Brain pericyte (primary cell): Measurements from ENCODE around the gene ALKBH3.

ENCODE experiments used
- DNase-seq: peaks from one replicate; pipeline ENCODE4 v3.0.0-alpha.2; 2012; ENCODE audit warnings: low read depth, low spot score

The ALKBH3 gene

DNA sequence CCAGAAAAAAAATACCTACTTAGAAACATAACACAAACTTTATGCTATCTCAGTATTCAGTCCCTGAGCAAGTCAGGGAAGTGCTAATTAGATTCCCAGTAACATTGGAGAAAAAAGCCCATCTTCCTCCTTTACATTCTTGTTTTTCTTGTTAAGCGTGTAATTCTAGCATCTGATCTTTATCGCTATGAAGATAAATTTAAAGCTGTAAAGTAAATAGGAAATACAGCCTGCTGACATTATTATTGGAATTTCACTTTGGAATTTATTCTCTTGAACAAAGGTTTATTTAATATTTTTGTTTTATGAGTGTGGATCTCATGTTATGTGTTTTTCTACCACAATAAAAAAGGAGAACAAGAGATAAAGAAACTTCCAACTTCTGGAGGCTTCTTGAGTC, 13.9 kb downstream of the ALKBH3 start:
- no peak for DNase-seq

DNA sequence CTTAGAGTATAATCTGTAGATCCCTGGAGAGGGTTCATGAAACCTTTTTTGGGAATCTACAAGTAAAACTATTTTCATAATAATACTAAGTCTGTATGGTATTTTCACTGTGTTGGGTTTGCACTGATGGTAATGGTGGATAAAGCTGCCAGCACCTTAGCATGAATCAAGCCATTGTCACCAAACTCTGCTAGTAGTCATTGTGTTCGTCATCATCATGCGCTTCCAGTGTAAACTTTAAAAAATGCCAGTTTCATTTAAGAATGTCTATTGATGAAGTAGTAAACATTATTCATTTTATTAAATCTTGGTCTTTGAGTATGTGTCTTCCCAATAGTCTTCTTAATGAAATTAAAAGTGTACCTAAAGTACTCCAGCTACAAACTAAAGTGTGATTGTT, 15.0 kb downstream of the ALKBH3 start:
- no peak for DNase-seq

DNA sequence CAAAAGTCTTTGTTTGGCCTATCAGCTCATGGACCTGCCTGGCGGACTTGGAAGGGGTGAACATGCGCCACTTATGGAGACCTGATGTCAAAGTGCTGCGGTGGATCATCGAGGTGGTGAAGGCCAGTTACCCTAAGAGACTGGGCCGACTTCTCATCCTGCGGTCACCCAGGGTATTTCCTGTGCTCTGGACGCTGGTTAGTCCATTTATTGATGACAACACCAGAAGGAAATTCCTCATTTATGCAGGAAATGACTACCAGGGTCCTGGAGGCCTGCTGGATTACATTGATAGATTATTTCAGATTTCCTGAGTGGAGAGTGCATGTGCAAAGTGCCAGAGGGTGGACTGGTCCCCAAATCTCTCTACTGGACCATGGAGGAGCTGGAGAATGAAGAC, 17.9 kb downstream of the ALKBH3 start:
- DNase-seq: no peak

DNA sequence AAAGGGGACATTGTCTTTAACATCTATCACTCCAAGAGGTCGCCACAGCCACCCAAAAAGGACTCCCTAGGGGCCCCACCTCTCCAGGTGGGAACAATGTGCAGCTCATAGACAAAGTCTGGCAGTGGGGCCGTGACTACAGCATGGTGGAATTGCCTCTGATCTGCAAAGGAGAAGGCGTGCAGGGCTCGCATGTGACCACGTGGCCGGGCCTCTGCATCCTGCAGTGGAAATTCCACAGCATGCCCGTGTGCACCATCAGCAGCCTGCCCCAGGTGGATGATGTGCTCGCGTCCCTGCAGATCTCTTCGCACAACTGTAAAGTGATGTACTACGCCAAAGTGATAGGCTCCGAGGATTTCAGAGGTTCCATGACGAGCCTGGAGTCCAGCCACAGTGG, 18.5 kb downstream of the ALKBH3 start:
- DNase-seq: no peak

DNA sequence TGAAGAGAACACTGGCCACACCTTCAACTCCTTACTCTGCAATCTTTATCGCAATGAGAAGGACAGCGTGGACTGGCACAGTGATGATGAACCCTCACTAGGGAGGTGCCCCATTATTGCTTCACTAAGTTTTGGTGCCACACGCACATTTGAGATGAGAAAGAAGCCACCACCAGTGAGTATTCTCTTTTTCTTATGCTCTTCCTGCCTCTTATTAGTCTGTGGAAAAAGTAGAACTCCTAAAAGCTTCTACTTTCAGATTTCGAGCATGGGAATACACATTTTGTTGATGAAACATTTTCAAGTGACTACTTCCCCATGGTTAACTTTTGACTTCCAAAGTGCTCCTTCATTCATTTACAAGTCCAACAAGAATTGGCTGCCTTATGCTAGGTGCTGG, 20.9 kb downstream of the ALKBH3 start:
- no peak for DNase-seq

DNA sequence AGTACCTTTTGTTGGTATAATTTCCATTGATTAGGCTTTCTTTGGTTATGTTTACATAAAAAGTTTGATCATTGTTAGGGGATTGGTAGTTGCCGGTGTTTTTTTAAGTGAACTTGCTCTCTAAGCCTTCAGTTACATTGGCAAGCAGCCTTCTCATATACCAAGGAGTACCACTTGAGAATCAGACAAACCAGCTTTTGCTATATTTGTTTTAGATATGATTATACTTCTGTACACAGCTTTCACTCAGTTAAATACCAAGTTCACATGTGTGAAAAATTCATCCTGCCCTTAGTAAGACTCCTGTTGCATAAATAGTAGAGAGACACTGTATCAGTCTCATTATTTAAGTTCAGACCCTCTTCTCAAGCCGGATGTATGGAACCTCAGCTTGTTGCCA, 22.4 kb downstream of the ALKBH3 start:
- no peak for DNase-seq

DNA sequence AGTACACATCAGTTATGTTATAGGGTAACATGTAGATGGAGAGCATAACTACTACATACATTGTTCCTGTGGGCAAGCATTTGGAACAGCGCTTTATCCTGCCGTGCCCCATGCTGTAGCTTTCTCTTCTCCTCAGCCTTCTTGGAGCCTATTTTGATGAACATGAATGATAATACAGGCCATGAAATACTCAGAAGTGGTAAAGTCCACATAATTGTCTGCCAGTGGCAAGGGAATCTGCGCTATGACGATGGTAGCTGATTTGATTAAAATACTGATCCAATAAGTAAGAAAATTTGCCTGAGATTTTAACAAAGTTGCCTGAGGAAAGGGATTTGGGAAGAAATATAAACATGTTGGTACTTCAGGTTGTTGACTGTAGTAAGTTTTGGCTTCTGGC, 23.3 kb downstream of the ALKBH3 start:
- DNase-seq: no peak

DNA sequence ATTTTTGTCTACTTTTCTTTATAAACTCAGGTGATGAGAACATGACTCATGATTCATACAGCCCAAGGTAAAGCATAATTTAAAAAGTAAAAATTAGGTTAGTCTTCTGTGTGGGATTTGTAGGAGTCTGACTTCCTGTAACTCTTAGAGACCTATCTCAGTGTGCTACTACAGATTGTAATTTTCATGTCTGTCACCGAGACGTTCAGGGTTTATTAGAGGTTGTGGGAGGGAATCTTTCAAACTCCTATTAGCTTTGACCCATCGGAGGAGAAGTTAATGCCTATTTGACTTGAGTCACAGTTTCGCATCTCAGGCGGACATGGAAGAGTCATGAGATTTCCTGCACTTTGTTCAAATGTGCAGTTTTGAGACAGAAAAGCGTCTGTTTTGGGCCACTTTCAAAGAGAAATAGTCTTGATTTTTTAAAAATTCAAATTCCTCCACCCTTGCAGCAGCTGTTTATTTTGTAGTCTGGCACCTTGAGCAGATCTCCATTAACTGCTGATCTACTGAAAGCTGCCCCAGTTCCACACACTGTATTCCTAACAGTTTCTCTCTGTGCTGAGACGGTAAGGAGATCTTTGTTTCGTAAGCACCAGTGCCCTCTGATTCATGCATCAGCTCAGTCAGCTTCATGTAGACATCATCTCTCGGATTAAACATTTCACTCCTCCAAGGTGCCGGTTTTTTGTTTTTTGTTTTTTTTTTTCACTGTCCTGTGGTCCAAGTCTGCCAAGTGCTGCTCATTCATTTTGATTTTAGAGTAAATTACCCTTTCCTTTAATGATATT, 24.3 kb downstream of the ALKBH3 start:
- DNase-seq: no peak

DNA sequence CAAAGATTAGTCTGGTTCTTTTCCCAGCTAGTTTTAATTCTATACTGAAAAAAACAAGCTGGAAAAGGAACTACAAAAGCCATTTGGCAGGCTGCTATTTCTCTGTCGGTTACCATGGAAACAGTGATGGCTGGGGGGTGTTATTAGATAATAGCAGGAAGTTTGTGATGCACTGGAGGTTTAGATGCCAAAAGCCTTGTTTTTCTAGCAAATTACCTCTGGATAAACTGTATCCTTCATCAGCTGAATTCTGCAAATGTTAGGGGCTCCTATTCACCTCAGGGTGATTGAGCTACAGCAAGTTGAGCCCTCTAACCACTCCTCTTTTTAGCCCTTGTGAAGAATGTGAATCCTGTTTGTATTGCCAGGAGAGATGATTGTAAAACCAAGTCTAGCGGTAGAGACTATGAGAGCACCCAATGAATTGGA, 25.2 kb downstream of the ALKBH3 start:
- DNase-seq: no peak

DNA sequence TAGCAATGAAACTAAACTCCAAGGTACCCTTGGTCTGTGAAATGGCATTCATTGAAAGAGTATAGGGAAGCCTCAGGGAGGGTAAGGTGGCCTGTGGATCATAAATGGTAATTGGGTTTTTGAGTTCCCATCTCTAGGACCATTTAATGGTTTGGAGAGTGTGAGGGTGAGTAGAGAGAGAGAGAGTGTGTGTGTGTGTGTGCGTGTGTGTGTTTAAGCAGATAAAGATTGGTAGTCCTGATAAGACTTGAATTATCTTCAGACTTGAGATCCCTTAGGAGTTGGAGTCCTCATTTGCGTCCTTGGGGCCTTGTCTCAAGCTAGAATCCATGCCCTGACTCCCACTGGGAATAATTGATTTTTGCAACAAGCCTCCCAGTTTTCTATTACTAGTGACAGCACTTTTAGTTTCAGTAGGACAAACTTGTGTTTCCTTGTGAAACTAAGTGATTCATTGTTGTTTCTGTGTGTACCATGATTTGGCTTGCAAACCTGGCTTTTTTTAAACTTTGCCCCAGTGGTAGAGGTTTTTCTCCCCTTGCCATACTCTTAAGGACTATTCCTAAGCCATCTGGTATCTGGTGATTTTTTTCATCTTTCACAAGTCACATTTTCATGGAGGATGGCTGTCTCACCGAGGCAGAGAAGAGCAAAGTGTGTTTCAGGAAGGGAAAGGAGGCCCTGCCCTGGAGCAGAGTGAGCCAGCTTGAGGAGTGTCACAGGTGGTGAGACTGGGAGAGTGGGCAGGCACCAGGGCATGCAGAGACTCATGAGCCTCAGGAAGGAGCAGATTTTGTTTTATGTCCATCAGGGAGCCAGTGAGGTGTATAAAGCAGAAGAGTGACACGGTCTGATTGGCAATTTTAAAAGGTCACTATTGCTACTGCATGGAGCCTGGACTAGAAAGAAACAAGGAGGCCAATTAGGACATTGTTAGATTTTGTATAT, 26.7 kb downstream of the ALKBH3 start:
- DNase-seq: no peak

DNA sequence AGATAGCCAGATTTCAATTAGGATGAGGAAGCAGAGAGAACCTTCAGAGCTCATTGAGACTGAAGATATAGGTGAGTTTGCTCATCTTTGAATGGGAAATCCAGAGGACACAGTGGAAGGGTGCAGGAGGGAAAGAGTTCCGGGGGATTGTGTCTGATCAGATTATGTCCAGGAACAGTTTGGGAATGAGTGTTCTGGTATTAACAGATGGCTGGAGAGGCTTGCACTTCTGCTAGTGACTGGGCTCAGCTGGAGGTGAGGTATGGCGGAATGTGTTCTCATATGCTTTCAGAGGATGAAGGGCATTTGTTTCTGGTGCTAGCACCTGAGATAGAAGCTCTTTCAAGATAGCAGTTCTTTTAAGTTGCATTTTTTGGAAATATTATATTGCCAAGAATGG, 27.6 kb downstream of the ALKBH3 start:
- no peak for DNase-seq

DNA sequence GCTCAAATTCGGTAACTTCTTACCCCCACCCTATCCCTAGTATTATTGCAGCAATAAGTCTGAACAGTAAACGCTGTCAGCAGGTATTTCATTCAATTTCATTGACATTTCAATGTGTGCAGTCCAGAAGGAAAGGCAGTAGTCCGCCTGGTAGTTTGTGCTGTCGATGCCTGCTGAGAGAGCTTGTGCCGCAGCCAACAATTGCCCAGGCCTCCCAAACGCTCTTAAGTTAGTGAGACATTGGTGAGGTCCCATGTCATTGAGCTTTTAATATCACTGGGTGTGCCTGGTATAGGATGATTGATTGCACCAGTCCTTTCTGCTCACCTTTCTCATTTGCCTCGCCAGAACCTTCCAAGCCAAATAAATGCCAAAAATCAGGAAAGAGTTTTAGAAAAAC, 28.1 kb downstream of the ALKBH3 start:
- no peak for DNase-seq

DNA sequence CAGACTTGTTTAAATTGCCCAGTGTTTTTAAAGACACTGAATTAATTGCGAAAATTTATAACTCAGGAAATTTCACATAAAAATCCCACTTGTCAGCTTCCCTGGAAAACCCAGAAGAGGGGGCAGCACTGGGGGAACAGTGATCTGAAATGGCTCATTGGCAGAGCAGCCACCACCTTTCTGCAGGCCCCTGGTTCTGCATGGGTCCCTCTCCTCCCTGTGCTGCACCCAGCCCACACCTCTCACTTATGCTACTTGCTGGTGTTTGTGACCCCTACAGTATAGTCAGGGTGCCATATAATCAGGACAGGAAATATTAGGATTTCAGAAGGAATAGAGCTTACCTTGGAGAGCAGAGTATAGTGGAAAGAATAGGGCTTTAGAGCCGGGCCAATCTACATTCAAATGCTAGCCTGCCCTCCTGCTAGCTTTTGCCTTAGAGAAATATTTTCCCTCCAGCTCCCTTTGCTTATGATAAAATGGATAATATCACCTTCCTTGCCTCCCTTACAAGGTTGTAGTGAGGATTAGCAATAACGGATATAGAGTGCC, 33.3 kb downstream of the ALKBH3 start:
- DNase-seq: no peak

DNA sequence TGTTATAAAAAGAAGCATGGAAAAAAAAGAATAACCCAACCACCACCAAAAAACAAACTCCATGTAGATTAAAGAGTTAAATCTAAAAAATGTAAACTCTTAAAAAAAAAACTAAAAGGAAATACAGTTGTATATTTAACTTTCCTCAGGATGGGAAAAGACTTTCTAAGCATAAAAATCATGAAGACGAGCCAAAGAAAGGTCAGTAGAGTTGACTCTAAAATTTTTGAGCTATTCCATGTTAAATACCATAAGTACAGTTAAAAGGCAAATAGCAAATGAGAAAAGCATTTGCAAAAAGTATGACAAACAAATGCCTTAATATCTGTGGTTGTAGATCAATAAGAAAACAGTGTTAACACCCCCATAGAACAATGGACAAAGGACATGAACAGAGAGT, 33.8 kb downstream of the ALKBH3 start:
- DNase-seq: no peak

DNA sequence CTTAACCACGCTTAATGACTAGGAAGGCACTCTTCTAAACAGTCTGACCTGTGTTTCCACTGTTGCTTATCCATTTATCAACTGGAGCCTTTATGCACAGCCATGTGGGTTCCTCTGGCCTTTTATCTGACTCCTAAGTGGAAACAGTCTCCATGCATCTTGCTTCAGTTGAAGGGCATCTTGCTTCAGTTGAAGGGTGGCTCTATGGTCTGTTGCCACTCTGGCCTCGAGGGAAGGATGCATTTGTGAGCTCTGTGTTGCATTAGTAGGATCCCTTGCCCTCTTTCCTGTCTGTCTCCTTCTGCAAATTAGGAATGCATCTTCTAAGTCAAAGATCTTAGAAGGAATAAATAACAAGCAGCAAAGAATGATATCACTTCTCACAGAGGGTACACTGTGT, 36.0 kb downstream of the ALKBH3 start:
- DNase-seq: no peak

DNA sequence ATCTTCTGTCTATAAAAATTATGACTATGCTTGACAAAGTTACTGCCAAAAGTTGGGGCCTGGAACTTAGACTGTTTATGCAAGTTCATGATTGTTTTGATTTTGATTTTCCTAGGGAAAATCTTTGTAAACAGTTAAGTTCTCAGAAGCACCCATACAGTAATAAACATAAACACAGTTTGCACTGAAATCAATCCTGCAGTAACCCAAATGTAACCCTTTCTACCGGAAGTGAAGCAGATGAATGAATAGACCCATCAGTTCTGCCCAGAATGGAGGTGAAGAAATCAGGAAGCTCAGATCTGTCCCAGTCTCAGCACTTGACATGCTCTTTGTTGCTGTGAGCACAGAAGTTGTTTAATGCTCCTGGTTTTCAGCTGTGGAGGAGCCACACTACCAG, 37.2 kb downstream of the ALKBH3 start:
- DNase-seq: no peak

DNA sequence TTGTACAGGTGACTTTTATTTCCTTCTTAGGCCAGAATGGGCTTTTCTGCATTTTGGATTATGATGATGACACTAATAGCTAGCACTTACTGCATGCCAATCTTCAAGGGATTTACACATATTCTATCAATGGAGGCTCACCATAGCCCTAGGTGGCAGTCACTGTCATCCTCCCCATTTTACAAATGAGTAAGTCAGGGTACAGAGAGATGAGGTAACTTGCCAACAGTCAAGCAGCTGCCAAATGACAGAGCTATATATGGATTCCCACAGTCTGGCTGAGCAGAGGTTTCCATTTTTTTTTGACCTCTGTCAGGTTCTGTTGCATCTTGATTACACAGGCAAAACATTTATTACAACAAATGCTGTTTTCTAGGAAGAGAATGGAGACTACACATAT, 38.0 kb downstream of the ALKBH3 start:
- no peak for DNase-seq

DNA sequence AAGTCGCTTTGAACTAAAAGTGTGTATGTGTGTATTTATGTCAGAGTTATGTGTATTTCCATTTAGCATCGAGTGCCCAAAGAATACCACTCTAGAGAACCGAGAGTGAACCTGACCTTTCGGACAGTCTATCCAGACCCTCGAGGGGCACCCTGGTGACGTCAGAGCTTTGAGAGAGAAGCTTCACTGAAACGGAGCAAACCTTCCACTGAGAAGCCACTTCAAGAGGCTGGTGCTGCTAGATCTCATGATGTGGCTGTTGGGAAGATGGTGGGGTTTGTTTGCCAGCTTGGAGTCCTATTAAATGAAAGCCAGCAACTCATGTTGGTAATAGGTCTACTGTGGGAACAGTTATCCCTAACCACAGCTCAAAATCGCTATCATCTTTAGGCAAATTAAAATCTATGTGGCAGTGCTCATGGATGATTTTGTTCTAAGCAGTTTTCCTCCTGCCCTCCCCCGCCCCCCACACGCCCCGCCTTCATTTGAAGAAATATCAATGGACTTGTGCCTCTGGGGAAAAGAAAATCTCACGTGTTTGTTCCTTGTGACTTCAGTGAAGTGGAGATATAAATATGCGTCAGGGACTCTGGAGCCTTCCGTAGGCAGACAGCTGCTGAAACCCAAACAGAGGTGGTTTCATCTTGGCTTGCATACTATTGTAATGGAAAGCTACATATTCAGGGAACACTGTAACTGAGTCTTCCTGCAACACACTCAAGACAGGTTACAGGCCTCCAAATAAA, 39.4 kb downstream of the ALKBH3 start:
- DNase-seq: no peak

DNA sequence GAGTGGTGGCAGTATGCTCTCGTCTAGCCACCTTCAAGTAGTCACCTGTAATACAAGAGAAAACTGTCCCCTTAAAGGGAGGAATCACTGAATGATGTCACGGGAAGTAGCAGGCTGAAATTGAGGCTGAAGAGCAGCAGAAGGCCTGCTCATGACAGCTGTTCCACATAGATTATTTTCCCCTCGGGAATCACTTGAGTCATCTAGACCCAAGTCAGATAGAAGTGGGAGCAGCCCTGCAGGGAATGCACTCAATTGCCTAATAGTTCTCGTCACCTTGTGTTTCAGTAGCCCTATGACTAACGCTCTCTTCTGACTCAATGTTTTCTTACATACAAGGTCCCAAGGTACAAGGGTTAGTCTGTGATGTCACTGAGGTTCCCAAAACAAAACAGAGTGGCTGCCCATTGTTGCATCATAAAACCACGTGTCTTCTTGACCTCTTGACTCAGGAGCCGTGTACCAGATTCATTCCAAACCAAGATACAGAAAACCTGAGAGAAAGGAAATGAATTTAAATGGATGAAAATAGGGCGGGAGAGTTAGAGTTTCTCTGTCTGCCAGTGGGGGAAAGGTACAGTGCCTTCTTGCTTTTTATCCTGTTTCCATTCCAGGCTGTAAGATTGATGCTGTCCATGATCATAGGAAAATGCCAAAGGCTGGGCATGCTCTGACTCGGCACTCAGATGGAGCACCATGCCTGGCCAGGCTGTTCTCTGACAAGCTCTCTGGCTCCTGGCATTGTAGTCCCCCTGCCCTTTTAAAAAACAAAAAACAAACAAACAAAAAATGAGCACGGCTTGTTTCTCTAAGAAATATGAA, 40.2 kb downstream of the ALKBH3 start:
- peak; percentile 99 for DNase-seq

DNA sequence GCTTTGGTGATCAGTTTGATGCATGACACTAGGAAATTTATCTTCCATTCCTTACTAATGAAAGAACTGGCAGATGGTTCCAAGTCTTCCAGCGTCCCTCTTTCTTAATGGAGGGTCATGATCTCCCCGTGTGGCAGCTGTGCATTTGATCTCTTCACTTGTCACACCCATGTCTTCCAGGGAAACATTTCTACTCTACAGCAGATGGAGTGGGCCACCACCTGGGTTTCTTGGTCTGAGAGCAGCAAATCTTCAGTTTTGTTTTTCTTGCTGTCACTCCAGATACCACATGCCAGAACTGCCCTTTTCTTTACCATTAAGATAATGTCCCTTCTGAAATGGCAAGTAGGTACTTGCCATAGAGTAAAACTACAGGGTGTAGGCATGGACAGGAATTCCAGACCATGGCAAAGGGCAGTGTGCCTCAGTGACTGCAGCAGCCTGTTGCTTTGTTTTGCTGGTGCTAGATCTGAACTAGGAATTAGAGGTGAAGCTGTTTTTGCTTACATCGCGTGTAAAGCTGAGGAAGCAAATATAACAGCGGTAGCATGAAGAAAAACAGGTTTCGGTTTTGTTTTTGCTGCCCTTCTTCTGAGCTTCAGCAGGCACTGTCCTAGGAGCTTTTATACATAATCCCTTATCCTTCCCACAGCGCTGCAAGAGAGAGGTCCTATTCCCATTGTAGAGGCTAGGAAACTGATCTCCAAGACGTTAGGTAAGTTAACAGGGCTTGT, 41.1 kb downstream of the ALKBH3 start:
- no peak for DNase-seq
